GM19438 (cell line): ENCODE results near the gene OR6B2.

ENCODE experiments used
- ATAC-seq: cut with Tn5 transposase; IDR thresholded peaks from one replicate; pipeline ENCODE4 v1.9.1; 2021; ENCODE audit warnings: low read depth; ENCODE audit not compliant: unreplicated experiment

OR6B2 gene

GRCh38 chr2:239983004-239983778, 47.0 kb downstream of the OR6B2 start:
- no peak for ATAC-seq
